ENCODE measurements around the gene PRKAG3.

Gene PRKAG3

DNA sequence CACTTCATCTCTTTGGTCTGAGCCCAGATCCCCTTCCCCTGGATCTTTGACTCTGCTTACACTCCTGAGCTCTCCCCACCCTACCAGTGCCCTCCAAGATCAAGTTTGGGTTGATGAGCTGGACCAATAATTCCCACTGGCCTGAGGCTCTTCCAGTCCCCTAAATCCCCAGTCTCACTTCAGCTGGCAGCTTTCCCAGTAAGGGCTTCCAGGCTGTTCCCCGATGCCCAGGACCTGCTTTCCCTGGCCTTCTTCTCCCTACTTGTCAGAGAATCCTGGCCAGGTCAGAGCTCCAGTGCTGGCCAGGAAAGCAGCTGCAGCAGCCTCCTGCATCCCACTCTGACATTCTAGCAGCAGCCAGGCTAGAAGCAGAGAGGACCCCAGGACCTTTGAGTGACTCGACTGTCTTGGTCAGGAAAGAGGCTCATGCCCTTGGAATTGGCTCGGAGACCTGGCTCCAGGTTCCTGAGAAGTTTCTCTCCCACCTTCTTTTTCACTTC lies 31.5 kb upstream of the PRKAG3 start:
- no peak overlapping the region for H3K9ac ChIP-seq
- no peak for TF ChIP-seq Cebpa-rat (IDR thresholded peaks at IDR 0.05)
- no peak overlapping the region for H3K27ac ChIP-seq
- no peak overlapping the region for H3K4me2 ChIP-seq
- H3K36me3 ChIP-seq = no peaks in the 10 kb centered on the region
- peaks cover 43% of the 10 kb centered on the region for H4K20me1 ChIP-seq
- no peak overlapping the region for H3K4me3 ChIP-seq
- H3K9me3 ChIP-seq = no peaks in the 10 kb centered on the region
- H3K4me1 ChIP-seq = peaks cover 15% of the 10 kb centered on the region; the same call in 1 of the 2 replicates
- peaks cover 94% of the 10 kb centered on the region for H3K27me3 ChIP-seq

DNA sequence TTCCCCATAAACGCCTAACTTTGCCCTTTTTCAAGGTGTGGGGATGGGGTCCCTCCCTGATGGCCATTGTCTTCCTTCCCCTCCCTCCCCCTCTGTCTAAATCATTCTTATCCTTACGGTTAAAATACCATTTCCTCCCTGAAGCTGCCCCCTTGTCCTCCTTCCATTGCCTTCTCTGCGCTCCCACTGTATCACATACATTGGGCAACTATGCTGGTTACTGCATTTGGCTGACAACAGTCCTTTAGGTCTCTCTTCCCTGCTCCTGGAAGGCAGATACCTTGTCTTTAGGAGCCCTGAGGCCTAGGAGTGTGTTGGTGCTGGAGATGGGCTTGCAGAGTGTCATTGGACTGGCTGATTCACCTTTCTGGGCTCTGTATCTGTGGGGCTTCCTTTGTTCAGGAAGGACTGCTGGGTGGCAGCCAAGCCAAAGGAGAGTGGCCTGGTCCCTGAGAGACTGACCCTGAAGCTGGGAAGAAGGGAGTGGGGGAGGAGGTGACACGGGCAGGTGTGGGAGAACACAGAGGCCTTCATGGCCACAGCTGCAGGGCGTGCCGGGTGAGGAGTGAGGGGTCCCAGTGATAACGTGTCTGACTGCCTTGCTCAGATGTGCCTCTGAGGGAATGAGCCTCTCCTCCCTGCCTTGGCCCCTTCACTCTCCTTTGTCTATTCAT lies 30.2 kb upstream of the PRKAG3 start:
- Histone ChIP-seq H3K9me3 (no peaks in the 10 kb centered on the region), H3K4me1 (peaks cover 15% of the 10 kb centered on the region; the same call in 1 of the 2 replicates), H3K27ac (no peak overlapping the region), H3K36me3 (no peaks in the 10 kb centered on the region), H4K20me1 (peaks cover 51% of the 10 kb centered on the region), H3K4me3 (no peak overlapping the region), H3K9ac (no peak overlapping the region), H3K27me3 (peaks cover 95% of the 10 kb centered on the region), H3K4me2 (no peak overlapping the region)
- TF ChIP-seq Cebpa-rat (IDR thresholded peaks at IDR 0.05) = no peak

DNA sequence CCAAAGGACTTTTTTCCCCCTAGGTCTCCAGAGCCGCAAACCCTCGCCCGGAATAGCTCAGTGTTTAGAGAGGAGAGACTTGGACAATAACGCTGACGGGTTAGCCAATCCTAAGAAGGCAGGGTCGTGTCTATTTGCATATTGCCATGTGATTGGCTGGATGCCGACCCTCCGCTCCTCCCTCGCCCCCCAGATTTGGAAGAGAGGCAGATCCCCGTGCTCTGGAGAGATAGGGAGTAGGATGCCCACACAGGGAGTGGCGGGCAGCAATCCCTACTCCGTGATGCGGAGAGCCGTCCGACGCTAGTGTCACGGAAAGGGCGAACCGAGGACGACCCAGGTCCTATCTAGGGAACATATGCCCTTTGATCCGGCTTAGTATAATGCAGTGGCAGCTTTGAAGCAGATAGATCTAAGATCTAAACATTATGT lies 29.4 kb upstream of the PRKAG3 start:
- no peak for TF ChIP-seq Cebpa-rat (IDR thresholded peaks at IDR 0.05)
- Histone ChIP-seq H3K36me3 (no peaks in the 10 kb centered on the region), H3K27ac (no peak overlapping the region), H3K4me3 (no peak overlapping the region), H3K4me2 (peak overlapping the region; percentile 61), H4K20me1 (peaks cover 56% of the 10 kb centered on the region), H3K9me3 (no peaks in the 10 kb centered on the region), H3K4me1 (peaks cover 15% of the 10 kb centered on the region; the same call in 1 of the 2 replicates), H3K27me3 (peaks cover 96% of the 10 kb centered on the region), H3K9ac (no peak overlapping the region)

- no peaks in the 10 kb centered on the region for H3K9me3 ChIP-seq
- H3K27ac ChIP-seq = no peak overlapping the region
- peak overlapping the region; percentile 67 for H3K4me2 ChIP-seq
- peak overlapping the region; percentile 58 for H3K4me3 ChIP-seq
- H3K4me1 ChIP-seq = peaks cover 15% of the 10 kb centered on the region; the same call in 1 of the 2 replicates
- no peaks in the 10 kb centered on the region for H3K36me3 ChIP-seq
- H3K27me3 ChIP-seq = peaks cover 99% of the 10 kb centered on the region
- no peak for TF ChIP-seq Cebpa-rat (IDR thresholded peaks at IDR 0.05)
- peaks cover 64% of the 10 kb centered on the region for H4K20me1 ChIP-seq
- H3K9ac ChIP-seq = no peak overlapping the region
Observed at GRCh38 chr2:218859988-218860831, 28.6 kb upstream of the PRKAG3 start.

GRCh38 chr2:218859556-218859987 lies 28.0 kb upstream of the PRKAG3 start, which contains the start of gene WNT6:
TSS of gene WNT6 (plus strand) at chr2:218859805. CDS start at chr2:218860038, 233 bp downstream.
- H3K9me3 ChIP-seq = no peaks in the 10 kb centered on the region
- peaks cover 99% of the 10 kb centered on the region for H3K27me3 ChIP-seq
- H3K9ac ChIP-seq = no peak within 1 kb of the TSS
- H3K4me3 ChIP-seq = peak within 1 kb of the TSS; percentile 58
- H4K20me1 ChIP-seq = peaks cover 70% of the 10 kb centered on the region
- TF ChIP-seq Cebpa-rat (IDR thresholded peaks at IDR 0.05) = no peak
- H3K36me3 ChIP-seq = no peaks in the 10 kb centered on the region
- peaks cover 15% of the 10 kb centered on the region; the same call in 1 of the 2 replicates for H3K4me1 ChIP-seq
- H3K4me2 ChIP-seq = peak within 1 kb of the TSS; percentile 67
- H3K27ac ChIP-seq = no peak within 1 kb of the TSS

DNA sequence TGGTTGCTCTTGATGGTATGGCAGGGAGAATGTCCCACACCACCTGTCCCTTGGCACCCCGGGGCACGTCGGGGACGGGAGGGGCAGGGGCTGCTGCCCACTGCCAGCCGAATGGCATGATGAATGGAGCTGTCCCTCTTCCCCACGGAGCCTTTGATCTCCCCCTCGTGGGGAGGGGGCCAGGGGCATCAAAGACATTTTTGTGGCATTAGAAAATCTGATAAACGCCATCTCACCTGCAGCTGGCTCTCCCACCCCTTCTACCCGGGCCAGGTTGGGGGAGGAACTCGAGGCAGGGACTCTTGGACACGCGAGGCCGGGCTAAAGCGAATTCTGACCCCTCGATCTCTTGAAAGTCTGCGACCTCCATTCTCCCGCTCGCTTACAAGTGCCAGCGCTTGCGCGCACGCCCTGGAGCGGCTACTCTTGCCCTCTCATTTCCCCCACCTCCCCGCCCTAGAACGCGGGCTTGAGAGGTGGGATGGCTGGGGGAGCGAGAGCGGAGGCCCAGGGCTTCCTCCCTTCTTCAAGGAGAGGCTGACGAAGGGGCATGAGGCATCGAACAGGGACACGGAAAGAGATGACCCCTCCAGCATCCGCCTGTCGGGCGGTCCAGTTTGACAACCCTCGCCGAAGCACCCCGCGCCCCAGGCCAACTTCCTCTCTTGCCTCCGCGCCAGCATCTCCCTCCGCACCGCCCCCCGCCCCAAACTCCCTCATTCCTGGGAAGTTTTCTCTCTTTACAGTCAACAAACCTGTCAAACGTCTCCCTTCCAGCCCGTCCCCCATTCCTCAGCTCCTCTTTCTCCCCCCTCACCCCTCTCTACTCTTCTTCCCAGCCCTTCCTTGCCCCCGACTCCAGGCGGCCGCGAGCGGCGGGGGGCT lies 27.3 kb upstream of the PRKAG3 start:
- Histone ChIP-seq H3K27me3 (peaks cover 100% of the 10 kb centered on the region), H3K9me3 (no peaks in the 10 kb centered on the region), H3K4me2 (peak overlapping the region; percentile 40; the same call in 1 of the 2 replicates), H3K9ac (no peak overlapping the region), H4K20me1 (peaks cover 76% of the 10 kb centered on the region), H3K36me3 (no peaks in the 10 kb centered on the region), H3K4me3 (peak overlapping the region; percentile 44; the same call in 1 of the 2 replicates), H3K4me1 (peaks cover 15% of the 10 kb centered on the region; the same call in 1 of the 2 replicates), H3K27ac (no peak overlapping the region)
- TF ChIP-seq Cebpa-rat (IDR thresholded peaks at IDR 0.05) = no peak

DNA sequence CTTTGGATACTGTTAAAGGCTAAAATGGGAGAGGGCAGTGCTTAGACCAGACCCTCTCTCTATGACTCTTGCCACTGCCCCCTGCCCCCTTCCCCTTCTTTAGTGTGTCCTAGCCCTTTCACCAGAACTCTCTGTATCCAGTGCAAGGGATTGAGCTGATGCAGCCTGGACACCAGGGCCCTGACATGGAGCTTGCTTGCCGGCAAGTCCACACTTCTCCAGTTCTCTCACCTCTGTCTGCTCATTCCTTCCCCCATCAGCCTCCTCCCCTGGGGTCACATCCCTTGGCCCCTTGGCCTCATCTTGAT lies 26.5 kb upstream of the PRKAG3 start:
- Histone ChIP-seq H3K4me3 (no peak overlapping the region), H3K36me3 (no peaks in the 10 kb centered on the region), H4K20me1 (peaks cover 80% of the 10 kb centered on the region), H3K27me3 (peaks cover 100% of the 10 kb centered on the region), H3K4me2 (no peak overlapping the region), H3K4me1 (peaks cover 15% of the 10 kb centered on the region; the same call in 1 of the 2 replicates), H3K9me3 (no peaks in the 10 kb centered on the region), H3K9ac (no peak overlapping the region), H3K27ac (no peak overlapping the region)
- TF ChIP-seq Cebpa-rat (IDR thresholded peaks at IDR 0.05) = no peak

GRCh38 chr2:218857371-218858137 lies 26.0 kb upstream of the PRKAG3 start:
- Histone ChIP-seq H3K4me2 (no peak overlapping the region), H3K27ac (no peak overlapping the region), H3K9me3 (no peaks in the 10 kb centered on the region), H4K20me1 (peaks cover 79% of the 10 kb centered on the region), H3K36me3 (no peaks in the 10 kb centered on the region), H3K4me3 (no peak overlapping the region), H3K4me1 (peaks cover 15% of the 10 kb centered on the region; the same call in 1 of the 2 replicates), H3K9ac (no peak overlapping the region), H3K27me3 (peaks cover 100% of the 10 kb centered on the region)
- no peak for TF ChIP-seq Cebpa-rat (IDR thresholded peaks at IDR 0.05)
